Measurements from ENCODE around the gene POLR2E.

DNA sequence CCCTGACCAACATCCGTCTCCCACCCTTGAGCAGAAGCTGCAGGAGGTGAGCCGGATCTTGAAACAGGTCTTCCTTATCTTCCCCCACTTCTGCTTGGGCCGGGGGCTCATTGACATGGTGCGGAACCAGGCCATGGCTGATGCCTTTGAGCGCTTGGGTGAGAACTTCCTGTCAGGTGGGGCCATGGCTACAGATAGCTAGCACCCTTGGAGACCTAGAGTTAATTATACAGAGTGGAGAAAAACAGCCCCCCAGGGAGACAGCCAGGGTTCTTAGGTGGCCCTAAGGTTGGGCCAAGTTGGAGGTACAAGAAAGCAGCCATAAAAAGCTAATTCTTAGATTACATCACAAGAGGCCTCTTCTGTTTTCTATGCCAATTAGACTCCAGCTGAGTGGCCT lies 37.1 kb downstream of the POLR2E start:
- TF ChIP-seq, protein P1, sequence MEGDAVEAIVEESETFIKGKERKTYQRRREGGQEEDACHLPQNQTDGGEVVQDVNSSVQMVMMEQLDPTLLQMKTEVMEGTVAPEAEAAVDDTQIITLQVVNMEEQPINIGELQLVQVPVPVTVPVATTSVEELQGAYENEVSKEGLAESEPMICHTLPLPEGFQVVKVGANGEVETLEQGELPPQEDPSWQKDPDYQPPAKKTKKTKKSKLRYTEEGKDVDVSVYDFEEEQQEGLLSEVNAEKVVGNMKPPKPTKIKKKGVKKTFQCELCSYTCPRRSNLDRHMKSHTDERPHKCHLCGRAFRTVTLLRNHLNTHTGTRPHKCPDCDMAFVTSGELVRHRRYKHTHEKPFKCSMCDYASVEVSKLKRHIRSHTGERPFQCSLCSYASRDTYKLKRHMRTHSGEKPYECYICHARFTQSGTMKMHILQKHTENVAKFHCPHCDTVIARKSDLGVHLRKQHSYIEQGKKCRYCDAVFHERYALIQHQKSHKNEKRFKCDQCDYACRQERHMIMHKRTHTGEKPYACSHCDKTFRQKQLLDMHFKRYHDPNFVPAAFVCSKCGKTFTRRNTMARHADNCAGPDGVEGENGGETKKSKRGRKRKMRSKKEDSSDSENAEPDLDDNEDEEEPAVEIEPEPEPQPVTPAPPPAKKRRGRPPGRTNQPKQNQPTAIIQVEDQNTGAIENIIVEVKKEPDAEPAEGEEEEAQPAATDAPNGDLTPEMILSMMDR (conservative IDR thresholded peaks at IDR 0.05; ENCODE audit: low read length) = no peak
- no peak for TF ChIP-seq EZH2phosphoT487 (IDR thresholded peaks at IDR 0.05; ENCODE audit: borderline replicate concordance)

Measured in Loucy (cell line).